Neural progenitor cell (in vitro differentiated cells): ENCODE measurements around the gene CASR. TPM values are rescaled to one million over a fixed set of nuclear protein-coding genes. Genes with fewer than 3 reads are reported as not detected.

ENCODE experiments used
- DNase-seq: peaks from one replicate; pipeline ENCODE4 v3.0.0-alpha.2; 2016; ENCODE audit warnings: low spot score
- H2AFZ ChIP-seq: fragments of 200-600 bp; sonication (generic); replicated peaks from 2 replicates; pipeline ENCODE4 v1.6.1; 2016; ENCODE audit warnings: antibody characterized with exemption
- H3F3A ChIP-seq: fragments of 200-600 bp; sonication (generic); 2 replicates; pipeline ENCODE4 v1.6.1; 2016; ENCODE audit warnings: antibody characterized with exemption, low read depth
- H3K27ac ChIP-seq: fragments of 200-600 bp; sonication (generic); 2 replicates; pipeline ENCODE4 v1.5.1; 2016; ENCODE audit warnings: mild to moderate bottlenecking
- H3K27me3 ChIP-seq: fragments of 200-600 bp; sonication (generic); 2 replicates; pipeline ENCODE4 v1.6.1; 2016; ENCODE audit warnings: mild to moderate bottlenecking, moderate library complexity
- H3K36me3 ChIP-seq: fragments of 200-600 bp; sonication (generic); 2 replicates; pipeline ENCODE4 v1.5.1; 2016
- H3K4me1 ChIP-seq: fragments of 200-600 bp; sonication (generic); 2 replicates; pipeline ENCODE4 v1.6.1; 2016; ENCODE audit warnings: mixed run types
- H3K4me2 ChIP-seq: fragments of 200-600 bp; sonication (generic); 2 replicates; pipeline ENCODE4 v1.6.1; 2016
- H3K4me3 ChIP-seq: fragments of 200-600 bp; sonication (generic); 2 replicates; pipeline ENCODE4 v1.5.1; 2016
- H3K79me2 ChIP-seq: fragments of 200-600 bp; sonication (generic); 2 replicates; pipeline ENCODE4 v1.6.1; 2016; ENCODE audit warnings: low read depth
- H3K9ac ChIP-seq: fragments of 200-600 bp; sonication (generic); 2 replicates; pipeline ENCODE4 v1.6.1; 2016
- H3K9me3 ChIP-seq: fragments of 200-600 bp; sonication (generic); 2 replicates; pipeline ENCODE4 v1.5.1; 2016; ENCODE audit warnings: low read depth
- H4K20me1 ChIP-seq: fragments of 200-600 bp; sonication (generic); 2 replicates; pipeline ENCODE4 v1.6.1; 2016; ENCODE audit warnings: low read depth
- H3K27ac Mint-ChIP-seq: 3 replicates; pipeline ENCODE4 v1.8.0; 2021; ENCODE audit warnings: mixed read lengths
- H3K27me3 Mint-ChIP-seq: 2 replicates; pipeline ENCODE4 v1.8.0; 2022; ENCODE audit warnings: low read depth, mild to moderate bottlenecking, inconsistent platforms, moderate library complexity, mixed read lengths; ENCODE audit not compliant: insufficient read depth
- H3K36me3 Mint-ChIP-seq: 3 replicates; pipeline ENCODE4 v1.8.0; 2021; ENCODE audit warnings: mixed read lengths
- H3K4me1 Mint-ChIP-seq: 3 replicates; pipeline ENCODE4 v1.8.0; 2021; ENCODE audit warnings: mixed read lengths
- H3K4me3 Mint-ChIP-seq: 3 replicates; pipeline ENCODE4 v1.8.0; 2021; ENCODE audit warnings: mild to moderate bottlenecking, moderate library complexity, mixed read lengths
- H3K9me3 Mint-ChIP-seq: 3 replicates; pipeline ENCODE4 v1.8.0; 2020; ENCODE audit warnings: mixed read lengths
- CTCF ChIP-seq: fragments of 200-600 bp; sonication (generic); IDR thresholded peaks from 2 replicates; pipeline ENCODE4 v1.5.1; 2017; ENCODE audit warnings: antibody characterized with exemption, mild to moderate bottlenecking
- EZH2 ChIP-seq: fragments of 200-600 bp; sonication (generic); IDR thresholded peaks from 2 replicates; pipeline ENCODE4 v1.6.1; 2017; ENCODE audit warnings: antibody characterized with exemption, mild to moderate bottlenecking, moderate library complexity
- EZH2phosphoT487 ChIP-seq: fragments of 200-600 bp; sonication (generic); IDR thresholded peaks from 2 replicates; pipeline ENCODE4 v1.6.1; 2017; ENCODE audit warnings: antibody characterized with exemption
- total RNA-seq: library from RNA; depleted of rRNA; stranded (reverse); fragments of >200 nt; gene quantifications from 2 replicates; pipeline ENCODE4 v1.2.3, GENCODE V29; 2015; ENCODE audit warnings: low replicate concordance

CASR gene
- total RNA-seq, 1 donor from 2014 or later: not detected

- H3K27me3 Mint-ChIP-seq: no peaks in the 10 kb centered on the region
- no peaks in the 10 kb centered on the region for H3K27me3 ChIP-seq
- H3K27ac Mint-ChIP-seq: no peak overlapping the region
These were observed 130.9 kb downstream of the CASR start for GRCh38 chr3:122314228-122314876.

GRCh38 chr3:122315619-122316018 is 132.2 kb downstream of the CASR start:
- Histone ChIP-seq H3K4me3 (no peak overlapping the region), H3K9me3 (no peaks in the 10 kb centered on the region), H3K27me3 (no peaks in the 10 kb centered on the region), H3K9ac (no peak overlapping the region), H3K4me2 (no peak overlapping the region), H2AFZ (peak overlapping the region; percentile 79), H3K36me3 (no peaks in the 10 kb centered on the region), H3K79me2 (no peaks in the 10 kb centered on the region), H3F3A (no peaks in the 10 kb centered on the region), H4K20me1 (no peaks in the 10 kb centered on the region), H3K27ac (no peak overlapping the region), H3K4me1 (no peaks in the 10 kb centered on the region)
- TF ChIP-seq EZH2phosphoT487 (no peak), CTCF (peak; percentile 11)
- Mint-ChIP-seq H3K4me3 (no peak overlapping the region), H3K27me3 (no peaks in the 10 kb centered on the region), H3K36me3 (no peaks in the 10 kb centered on the region), H3K9me3 (peaks cover 3% of the 10 kb centered on the region), H3K4me1 (no peaks in the 10 kb centered on the region), H3K27ac (no peak overlapping the region)
- peak; percentile 19 for DNase-seq

More at GRCh38 chr3:122314228-122314876, 130.9 kb downstream of the CASR start:
- Mint-ChIP-seq H3K36me3 (no peaks in the 10 kb centered on the region), H3K4me1 (no peaks in the 10 kb centered on the region), H3K4me3 (no peak overlapping the region), H3K9me3 (no peaks in the 10 kb centered on the region)
- Histone ChIP-seq H3K4me3 (no peak overlapping the region), H3K4me2 (no peak overlapping the region), H3K36me3 (no peaks in the 10 kb centered on the region), H3F3A (no peaks in the 10 kb centered on the region), H3K4me1 (no peaks in the 10 kb centered on the region), H2AFZ (peak overlapping the region; percentile 79), H3K79me2 (no peaks in the 10 kb centered on the region), H3K9ac (no peak overlapping the region), H3K27ac (no peak overlapping the region), H4K20me1 (no peaks in the 10 kb centered on the region), H3K9me3 (no peaks in the 10 kb centered on the region)
- no peak for DNase-seq
- TF ChIP-seq EZH2phosphoT487 (no peak), EZH2 (no peak), CTCF (no peak)

- H3K27ac Mint-ChIP-seq: no peak overlapping the region
- Histone ChIP-seq H3K4me3 (no peak overlapping the region), H3K79me2 (no peaks in the 10 kb centered on the region), H3K36me3 (no peaks in the 10 kb centered on the region), H3K9ac (no peak overlapping the region), H2AFZ (no peak overlapping the region), H3F3A (no peaks in the 10 kb centered on the region), H4K20me1 (no peaks in the 10 kb centered on the region), H3K9me3 (no peaks in the 10 kb centered on the region), H3K4me2 (no peak overlapping the region), H3K27me3 (no peaks in the 10 kb centered on the region), H3K4me1 (no peaks in the 10 kb centered on the region), H3K27ac (no peak overlapping the region)
- no peak for DNase-seq
- no peak overlapping the region for H3K4me3 Mint-ChIP-seq
- no peaks in the 10 kb centered on the region for H3K36me3 Mint-ChIP-seq
- peaks cover 3% of the 10 kb centered on the region for H3K9me3 Mint-ChIP-seq
- TF ChIP-seq EZH2phosphoT487: no peak
- TF ChIP-seq EZH2: no peak
- no peak for TF ChIP-seq CTCF
- H3K4me1 Mint-ChIP-seq: no peaks in the 10 kb centered on the region
- peaks cover under 1% of the 10 kb centered on the region for H3K27me3 Mint-ChIP-seq
These were observed 132.9 kb downstream of the CASR start for GRCh38 chr3:122316368-122316767.
